Stimulated activated CD4-positive, alpha-beta T cell treated with anti-CD3 and anti-CD28 coated beads, Interleukin-12 subunit alpha, Interleukin-12 subunit beta, amount 100 ng/mL, for 4 hours (primary cell): Measurements from ENCODE around the gene ARHGAP42.

Experiments
- DNase-seq: peaks from one replicate; pipeline ENCODE4 v3.0.0-alpha.2; 2020

Gene ARHGAP42

GRCh38 chr11:100761841-100762240, 74.8 kb downstream of the ARHGAP42 start:
- DNase-seq: no peak

GRCh38 chr11:100766764-100767163, 79.7 kb downstream of the ARHGAP42 start:
- no peak for DNase-seq

GRCh38 chr11:100769165-100769564, 82.1 kb downstream of the ARHGAP42 start:
- no peak for DNase-seq

- DNase-seq: no peak
These were observed 82.5 kb downstream of the ARHGAP42 start for GRCh38 chr11:100769617-100770016.

- no peak for DNase-seq
These were observed 87.0 kb downstream of the ARHGAP42 start for GRCh38 chr11:100774132-100774531.

- no peak for DNase-seq
These were observed 87.8 kb downstream of the ARHGAP42 start for GRCh38 chr11:100774859-100775258.

- DNase-seq: no peak
These were observed 89.3 kb downstream of the ARHGAP42 start for GRCh38 chr11:100776212-100776896.

- no peak for DNase-seq
These were observed 90.0 kb downstream of the ARHGAP42 start for GRCh38 chr11:100777103-100777502.

GRCh38 chr11:100777736-100778135, 90.6 kb downstream of the ARHGAP42 start:
- DNase-seq: no peak

- no peak for DNase-seq
These were observed 91.2 kb downstream of the ARHGAP42 start for GRCh38 chr11:100778166-100778785.

- no peak for DNase-seq
These were observed 93.4 kb downstream of the ARHGAP42 start for GRCh38 chr11:100780470-100780869.

GRCh38 chr11:100785148-100785983, 98.3 kb downstream of the ARHGAP42 start:
- DNase-seq: no peak

- DNase-seq: no peak
These were observed 101.6 kb downstream of the ARHGAP42 start for GRCh38 chr11:100788561-100789295.

- no peak for DNase-seq
These were observed 102.4 kb downstream of the ARHGAP42 start for GRCh38 chr11:100789500-100789899.

- DNase-seq: no peak
These were observed 103.0 kb downstream of the ARHGAP42 start for GRCh38 chr11:100790073-100790472.

- no peak for DNase-seq
These were observed 104.0 kb downstream of the ARHGAP42 start for GRCh38 chr11:100791103-100791502.

GRCh38 chr11:100791860-100792259, 104.8 kb downstream of the ARHGAP42 start:
- no peak for DNase-seq

GRCh38 chr11:100793525-100793924, 106.4 kb downstream of the ARHGAP42 start:
- no peak for DNase-seq

GRCh38 chr11:100794446-100794845, 107.4 kb downstream of the ARHGAP42 start:
- DNase-seq: no peak

- DNase-seq: no peak
These were observed 112.4 kb downstream of the ARHGAP42 start for GRCh38 chr11:100799445-100799844.

- no peak for DNase-seq
These were observed 113.1 kb downstream of the ARHGAP42 start for GRCh38 chr11:100800202-100800601.

- DNase-seq: no peak
These were observed 114.3 kb downstream of the ARHGAP42 start for GRCh38 chr11:100801225-100801999.
